Measurements from ENCODE around the gene GPR84.

Gene GPR84

DNA sequence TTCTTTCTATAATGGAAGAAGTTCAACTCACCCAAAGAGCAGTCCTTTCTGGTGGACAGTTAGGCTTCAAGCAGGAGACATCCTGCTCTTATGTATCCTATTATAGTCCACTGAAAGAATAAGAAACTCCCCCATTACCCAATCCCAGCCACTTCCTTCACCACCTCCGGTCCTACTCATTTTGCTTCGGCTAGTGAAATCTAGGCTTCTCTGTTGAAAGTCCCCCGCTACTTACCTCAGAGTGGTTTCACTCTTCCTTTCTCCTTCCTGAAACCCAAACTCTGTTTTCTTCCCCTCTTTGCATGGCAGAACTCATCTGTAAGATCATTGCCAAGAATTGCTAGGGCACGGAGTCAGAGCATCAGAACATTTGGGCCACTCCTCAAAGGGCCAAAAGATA, at the start of gene GPR84:
GPR84 (minus strand) TSS at position 74 of the 400 bp plus-strand sequence. CDS start 635 bp downstream, outside the sequence.
- peak; percentile 67 for DNase-seq

DNA sequence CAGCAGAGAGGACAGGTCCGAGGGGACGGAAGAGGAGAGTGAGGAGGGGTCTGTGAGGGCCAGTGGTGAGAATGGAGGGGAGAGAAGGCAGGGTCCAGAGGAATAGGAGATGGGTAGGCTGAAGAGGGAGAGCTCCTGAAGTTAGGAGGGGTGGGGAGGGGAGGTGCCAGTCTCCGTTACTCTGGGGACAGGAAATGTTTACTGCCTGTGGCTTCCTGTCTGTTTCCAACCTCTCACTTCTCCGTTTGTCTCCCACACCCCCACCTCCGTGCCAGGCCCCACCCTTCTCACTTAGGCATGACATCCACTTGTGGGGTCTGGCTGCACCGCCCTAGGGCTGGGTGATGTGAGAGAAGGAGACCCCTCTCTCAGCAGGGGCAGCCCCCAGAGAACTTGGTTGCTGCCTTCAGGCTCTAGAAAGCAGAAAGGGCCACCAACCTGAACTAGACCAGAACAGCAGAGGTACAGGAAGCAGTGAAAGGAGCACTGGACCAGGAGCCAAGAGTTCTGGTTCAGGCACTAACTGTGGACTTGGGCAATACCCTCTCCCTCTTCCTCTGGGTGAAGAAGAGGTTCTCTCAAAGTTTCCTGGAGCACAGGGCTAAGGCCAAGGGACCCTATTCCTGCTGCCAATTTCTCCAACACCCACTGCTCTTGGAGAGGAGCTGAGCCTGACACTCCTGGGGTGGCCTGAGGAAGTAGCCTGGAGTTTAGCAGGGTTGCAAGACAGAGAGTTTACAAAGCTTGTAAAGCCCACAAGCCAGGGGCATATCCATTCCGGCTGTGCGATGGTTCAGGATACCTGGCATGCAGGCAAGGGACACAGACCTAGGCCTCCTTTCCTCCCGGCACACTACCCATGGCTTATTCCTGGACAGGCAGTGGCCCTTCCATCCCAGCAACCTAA, 49.3 kb upstream of the GPR84 start:
- DNase-seq: peak; percentile 72

DNA sequence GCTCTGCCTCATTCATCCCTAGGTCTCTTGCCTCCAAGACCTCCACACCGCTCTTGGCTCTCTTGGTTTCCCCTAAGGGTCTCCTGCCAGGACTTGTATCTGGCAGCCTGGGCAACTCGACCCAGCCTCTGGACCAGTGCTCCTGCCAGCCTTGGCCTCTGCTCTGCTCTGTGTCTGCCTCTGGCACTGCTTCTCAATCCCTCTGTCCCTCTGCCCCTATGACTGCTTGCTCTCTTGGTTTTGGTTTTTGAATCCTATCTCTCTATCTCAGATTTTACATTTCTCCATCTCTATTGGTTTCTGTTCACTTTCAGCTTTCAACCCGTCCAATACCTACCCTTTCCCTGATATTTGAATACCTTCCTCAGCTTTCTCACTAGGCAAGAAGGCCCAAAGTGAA, 48.5 kb upstream of the GPR84 start:
- DNase-seq: no peak

DNA sequence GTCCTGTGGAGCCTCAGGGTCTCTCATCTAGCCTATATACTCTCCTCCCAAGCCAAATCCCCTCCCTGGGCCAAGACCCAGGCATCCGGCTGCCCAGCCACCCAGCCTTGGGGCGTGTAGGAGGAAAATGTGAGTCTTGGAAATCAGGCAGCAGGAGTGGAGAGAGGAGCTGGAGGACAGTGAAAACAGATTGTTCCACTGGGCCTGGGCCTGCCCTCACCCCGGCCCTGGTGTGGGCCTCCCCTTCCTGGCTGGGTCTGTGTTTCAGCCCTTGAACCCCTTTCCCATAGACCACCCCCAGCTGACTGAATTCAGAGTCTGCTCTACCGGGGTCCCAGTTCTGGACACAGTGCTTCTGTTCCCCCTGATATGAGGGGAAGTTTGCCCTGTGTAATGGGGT, 48.1 kb upstream of the GPR84 start:
- DNase-seq: no peak

DNA sequence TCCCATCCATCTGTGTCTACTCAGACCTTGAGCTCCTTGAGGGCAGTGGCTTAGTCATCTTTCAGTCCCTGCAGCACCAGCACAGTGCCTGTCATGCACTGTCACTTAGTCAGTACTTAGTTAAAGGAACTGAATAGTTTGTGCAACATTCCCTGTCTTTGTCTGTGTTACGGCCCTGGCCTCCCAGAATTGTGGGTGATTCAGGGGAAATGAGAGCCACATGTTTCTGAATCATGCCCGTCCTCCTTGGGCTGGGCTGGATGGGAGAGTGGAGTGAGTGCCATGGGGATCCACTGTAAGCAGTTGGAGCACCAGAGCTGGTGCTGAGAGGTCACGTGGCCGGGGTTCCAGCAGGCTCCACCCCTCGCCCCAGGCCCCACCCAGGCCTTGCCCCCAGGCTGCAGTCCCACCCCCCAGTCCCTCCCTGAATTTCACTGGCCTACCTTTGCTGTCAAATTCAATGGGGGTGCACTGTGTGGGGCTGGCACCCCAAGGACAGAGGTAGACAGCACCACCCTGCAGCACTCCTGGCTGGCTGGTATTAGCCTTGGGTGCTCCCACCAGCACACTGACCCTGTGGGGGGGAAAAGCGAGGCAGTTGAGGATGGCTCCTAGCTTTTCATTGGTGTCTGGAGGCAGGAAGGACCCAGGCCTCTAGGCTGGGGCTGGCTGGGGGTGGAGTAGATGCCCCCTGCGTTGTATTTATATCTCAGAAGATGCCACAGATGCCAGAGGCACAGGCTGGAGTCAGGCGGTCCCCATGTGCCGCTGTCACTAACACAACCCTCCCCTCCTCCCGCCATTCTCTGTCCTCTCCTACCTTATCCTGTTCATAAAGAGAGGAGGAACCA, 47.3 kb upstream of the GPR84 start:
- no peak for DNase-seq

DNA sequence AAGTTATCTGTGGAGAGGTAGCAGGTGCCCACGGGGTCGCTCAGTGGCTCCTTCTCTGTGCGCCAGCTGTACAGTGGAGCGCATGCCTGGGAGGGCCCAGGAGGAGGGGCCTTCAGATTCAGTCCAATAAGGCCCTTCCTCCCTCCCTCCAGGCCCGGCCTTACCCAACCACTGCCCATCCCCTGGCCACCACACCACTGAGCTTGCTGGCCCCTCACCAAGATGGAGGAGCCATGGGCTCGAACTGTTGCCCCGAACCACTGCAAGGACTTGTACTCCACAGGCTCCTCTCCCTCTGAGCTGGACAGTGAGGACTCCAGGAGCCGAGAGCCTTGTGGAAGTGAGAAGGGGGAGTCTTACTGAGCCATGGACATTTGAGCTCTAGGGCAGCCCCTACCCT, 45.0 kb upstream of the GPR84 start:
- DNase-seq: no peak

DNA sequence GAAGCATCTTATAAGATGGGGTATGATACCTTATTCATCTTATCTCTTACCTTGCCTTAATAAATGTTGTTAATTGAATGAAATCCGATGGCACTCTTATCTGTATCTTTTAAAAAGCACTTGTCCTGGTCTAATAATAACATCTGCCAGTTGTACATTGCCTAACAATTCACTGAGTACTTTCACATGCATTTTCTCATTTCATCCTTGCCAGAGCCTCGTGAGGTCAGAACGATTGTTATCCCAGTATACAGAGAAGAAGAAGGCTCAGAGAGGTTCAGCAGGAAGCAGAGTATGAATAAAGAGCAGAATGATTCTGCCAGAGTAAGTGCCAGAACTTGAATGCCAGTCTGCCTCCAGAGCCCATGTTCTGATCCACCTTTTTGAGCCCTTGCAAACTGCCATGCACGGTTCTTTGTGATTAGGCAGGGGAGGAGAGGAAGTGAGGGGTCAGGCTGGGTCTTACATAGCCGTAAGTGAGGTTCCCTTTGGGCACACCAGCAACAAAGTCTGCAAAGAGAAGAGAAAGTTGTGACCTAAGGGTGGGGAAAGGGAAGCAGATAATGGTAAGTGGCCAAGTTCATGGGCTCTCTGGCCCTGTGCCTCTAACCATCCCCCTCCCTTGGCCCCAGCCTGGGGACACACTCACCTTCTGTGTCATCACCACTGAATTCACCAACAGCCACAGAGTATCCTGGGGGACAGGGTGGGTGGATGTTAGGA, 43.1 kb upstream of the GPR84 start:
- DNase-seq: no peak

DNA sequence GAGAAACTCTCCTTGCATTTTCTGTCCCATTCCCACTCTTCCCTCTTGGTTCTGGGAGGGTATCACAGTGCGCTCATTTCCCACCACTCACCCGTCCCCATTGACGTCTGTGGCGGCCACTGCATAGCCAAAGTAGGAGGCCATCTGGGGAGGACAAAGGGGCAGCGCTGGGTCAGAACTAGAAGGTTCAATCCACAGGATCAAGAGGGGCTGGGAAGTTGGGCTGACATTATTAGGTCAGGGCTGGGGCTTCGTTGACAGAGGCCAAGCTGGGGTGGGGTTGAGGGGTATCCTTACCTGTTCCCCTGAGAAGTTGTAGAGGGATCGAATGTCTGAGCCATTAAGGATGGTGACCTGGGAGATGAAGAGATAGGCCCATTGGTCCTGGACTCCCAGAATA, 41.3 kb upstream of the GPR84 start:
- no peak for DNase-seq

DNA sequence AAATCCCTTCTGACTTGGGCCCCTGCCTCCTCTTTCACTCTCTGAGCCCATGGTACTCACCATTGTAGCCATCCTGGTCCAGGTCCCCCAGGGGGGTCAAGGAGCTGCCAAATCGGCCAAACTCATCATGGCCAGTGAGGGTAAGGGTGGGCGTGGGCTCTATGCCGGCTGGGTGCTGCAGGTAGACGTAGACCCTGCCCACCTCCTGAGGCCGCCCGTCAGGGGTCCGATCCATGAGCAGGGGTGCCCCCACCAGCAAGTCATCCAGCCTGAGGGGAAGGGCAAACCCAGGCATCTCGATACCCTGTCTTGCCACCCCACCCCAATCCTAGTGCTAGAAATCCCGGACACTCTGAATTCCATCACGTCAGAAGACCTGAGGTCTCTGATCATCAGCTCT, 40.8 kb upstream of the GPR84 start:
- no peak for DNase-seq

DNA sequence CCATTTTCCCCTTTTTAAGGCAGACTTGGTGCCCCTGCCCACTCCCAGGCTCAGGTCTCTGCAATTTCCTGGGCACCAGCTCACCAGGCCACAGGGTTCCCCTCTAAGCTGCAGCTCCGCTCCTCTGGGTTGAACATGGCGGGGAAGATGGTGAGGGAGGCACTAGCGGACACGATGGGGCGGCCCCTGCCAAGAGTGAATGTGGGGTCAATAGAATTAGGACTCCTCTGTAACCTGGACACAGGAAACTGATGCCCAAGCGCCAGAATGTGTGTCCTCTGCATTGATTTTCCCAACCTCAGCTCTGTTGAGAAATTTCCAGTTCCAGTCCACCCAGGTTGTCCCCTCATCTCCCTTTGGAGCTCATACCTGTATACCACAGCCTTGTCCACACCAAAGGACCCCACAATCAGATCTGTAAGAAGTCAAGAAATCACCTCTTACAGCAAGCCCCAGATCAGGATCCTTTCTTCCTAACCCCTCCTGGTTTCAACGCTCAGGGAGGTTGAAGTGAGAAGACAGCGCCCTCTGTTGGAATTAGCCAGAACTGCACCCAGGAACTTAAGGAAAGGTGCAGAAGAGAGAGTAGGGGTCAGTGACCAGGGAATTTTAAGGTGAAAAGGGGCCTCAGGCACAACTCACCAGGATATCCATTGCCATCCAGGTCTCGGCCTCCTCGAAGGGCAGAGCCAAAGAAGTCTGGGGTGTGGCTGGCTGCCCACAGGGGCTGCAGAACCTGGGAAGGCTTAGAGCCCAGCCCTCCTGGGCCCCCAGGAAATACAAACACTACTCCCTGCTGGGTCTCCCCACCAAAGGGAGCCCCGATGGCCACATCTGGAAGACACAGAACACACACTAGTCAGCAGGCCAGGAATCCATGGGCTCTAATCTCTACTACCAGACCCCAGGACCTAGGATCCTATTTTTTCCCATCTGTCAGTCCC, 40.0 kb upstream of the GPR84 start:
- DNase-seq: peak; percentile 70

DNA sequence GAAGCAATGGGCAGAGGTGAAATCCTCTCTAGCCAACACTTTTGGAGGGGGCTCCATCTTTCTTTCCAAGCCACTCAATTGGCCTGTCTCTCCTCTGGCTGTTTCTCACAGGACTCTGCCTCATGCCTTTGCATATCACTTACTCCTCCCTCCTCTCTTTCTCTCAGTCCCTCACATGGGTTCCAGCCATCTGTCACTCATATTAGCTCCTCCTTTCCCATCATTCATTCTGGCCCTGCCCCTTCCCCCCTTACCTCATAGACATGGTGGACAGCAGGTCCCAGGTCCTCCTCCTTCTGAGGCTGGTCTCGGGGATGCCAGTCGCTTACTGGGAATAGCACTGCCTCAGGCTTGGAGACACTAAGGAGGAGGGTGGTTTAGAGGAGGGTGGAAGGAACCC, 36.8 kb upstream of the GPR84 start:
- no peak for DNase-seq

DNA sequence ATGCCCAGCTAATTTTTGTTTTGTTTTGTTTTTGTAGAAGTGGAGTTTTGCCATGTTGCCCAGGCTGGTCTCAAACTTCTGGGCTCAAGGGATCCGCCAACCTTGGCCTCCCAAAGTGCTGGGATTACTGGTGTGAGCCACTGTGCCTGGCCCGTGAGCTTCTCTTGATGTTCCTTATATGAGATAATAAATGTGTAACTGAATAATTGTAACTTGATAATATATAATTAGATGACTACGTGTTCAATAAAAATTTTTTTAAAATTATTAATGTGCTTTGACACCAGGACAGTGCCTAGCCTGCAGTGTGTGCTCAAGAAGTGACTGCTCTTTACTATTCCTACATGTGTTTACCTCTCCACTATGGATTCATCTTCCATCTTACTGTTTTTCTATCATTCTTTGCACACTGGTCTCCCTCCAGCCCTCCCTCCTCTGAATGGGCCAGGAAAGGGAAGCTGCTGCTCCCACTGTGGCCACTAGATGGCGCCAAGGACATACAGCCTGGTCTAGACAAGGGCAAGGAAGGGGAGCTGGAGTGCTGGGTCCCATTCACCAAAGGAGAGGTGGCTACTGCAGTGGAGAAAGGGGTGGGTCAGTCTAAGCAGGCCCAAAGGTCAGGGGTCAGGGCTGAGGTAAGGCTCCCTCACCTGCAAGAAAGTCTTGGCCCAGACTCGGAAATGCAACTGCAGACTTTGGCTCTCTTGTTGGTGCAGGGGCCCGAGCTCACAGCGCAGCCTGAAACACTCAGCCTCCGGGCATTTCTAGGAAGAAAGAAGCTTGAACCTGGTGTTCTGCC, 34.9 kb upstream of the GPR84 start:
- DNase-seq: peak; percentile 80

DNA sequence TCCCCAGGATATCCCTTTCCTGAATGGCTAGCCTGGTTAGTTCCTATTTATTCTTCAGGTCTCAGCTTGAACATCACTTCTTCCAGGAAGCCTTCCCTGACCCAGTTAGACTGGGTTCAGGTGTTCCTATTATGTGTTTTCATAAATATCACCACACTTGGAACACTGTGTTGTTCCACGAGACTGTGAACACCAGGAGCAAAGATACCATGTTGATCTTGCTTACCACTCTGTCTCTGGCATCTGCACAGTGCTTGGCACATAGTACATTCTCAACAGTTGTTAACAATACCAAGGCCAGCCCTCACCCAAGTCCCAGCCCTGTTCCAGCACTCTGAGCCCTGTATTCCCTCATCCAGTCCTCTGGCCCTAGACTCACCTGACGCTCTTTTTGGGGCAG, 33.9 kb upstream of the GPR84 start:
- no peak for DNase-seq

DNA sequence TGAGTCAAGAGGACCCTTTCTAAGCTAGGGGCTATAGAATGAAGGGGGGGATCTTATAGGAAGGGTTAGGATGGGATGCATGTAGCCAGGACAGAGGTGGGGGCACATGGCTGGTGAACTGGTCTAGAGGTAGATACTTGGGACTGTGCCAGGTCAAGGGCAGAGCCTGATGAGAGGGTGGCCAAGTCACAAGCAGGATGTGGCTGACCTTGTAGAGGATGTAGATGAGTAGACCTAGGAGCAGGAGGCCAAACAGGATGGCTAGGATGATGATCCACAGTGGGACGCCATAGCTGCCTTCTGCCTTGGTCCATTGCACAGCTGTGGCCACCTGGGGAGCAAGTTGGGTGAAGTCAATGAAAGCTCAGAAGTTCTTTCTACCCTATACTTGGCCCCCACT, 32.9 kb upstream of the GPR84 start:
- no peak for DNase-seq

DNA sequence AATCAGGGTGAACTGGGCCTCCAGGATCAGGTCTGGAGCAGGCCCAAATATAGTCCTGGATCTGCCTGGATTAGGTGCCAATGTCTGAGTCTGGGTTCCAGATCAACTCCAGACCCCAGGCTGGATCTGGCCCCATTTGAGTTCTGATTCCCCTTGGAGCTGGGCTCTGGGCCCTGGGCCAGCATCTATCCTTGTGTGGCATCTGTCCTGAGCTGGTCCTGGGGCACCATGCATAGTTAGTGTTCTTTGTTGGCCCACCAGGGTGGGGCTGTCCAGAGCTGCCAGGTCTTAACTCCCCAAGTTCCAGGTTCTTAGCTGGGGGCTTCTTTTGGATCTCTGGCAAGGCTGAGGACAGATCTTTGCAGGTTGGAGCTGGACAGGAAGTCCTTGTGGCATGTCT, 31.3 kb upstream of the GPR84 start:
- DNase-seq: no peak

DNA sequence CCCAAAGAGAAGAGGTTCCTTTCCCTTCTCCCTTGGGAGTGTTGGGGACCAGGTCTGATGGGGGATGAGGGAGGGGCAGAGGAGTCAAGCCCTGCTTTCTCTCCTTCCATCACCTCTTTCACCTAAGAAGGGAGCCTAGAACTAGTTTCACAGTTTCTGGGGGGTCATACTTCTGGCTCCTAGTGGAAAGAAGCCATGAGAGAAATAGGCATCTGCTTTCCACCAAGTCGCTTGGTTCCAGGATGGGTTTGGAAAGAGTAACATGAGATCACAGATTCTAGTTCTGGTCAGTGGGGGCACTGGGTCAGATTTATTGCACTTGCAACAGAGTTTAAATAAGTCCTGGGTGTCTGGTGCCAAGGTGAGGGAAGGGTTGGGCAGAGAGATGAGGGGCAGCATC, 30.7 kb upstream of the GPR84 start:
- DNase-seq: no peak

DNA sequence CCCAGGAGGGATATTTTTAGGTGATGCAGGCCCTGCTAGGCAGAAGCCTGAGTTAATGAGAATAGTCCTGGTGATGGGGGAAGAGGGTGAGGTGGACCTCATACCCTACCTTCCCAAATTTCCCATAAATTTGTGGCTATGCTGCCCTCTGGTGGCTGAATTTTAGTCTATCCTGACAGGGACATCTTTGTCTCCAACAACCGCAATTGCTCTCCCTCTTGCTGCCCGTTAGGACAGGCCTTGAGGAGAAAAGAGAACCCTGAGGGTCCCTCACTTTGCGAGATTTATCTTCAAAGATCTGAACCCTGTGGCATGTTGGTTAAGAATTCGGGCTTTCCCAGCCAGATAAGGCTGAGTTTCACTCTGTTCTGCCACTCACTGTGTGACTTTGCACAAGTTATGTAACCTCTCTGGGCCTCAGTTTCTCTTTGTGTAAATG, 30.0 kb upstream of the GPR84 start:
- DNase-seq: peak; percentile 79

DNA sequence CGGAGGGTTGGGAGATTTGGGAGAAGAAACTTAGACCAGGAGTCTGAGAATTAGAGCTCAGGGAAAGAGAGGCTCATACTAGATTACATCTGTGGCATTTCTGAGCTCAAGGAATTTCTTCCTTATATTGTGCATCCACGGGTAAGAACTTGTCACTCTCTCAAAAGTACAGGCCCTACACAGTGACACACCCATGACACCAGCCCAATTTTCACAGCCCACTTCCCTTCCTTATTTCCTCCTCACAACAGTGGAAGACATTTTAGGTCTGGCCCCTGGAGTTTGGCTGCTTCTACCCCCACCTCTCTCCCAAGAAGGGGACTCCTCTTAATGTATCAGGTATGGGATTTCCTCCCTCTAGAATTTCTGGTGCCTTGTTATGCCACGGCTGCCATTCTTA, 29.5 kb upstream of the GPR84 start:
- DNase-seq: no peak

DNA sequence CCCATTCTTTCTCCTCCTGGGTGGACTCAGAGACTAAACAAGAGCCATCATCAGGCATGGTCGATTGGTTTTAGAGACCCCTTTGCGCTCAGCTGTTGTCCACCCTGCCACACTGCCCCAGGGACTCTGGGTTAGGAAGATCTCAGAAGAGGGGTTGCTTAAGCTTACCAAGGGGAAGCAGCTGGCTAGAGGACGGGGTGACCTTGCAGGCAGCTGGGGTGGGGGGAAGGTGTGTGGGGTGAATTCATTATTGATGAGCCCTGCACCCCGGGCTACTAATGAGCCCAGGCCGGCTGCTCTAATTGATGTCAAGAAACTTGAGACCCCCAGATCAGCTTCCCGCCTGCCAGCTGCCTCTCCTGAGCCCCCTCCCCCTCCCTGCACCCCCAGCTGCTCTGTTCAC, 28.9 kb upstream of the GPR84 start:
- DNase-seq: no peak

DNA sequence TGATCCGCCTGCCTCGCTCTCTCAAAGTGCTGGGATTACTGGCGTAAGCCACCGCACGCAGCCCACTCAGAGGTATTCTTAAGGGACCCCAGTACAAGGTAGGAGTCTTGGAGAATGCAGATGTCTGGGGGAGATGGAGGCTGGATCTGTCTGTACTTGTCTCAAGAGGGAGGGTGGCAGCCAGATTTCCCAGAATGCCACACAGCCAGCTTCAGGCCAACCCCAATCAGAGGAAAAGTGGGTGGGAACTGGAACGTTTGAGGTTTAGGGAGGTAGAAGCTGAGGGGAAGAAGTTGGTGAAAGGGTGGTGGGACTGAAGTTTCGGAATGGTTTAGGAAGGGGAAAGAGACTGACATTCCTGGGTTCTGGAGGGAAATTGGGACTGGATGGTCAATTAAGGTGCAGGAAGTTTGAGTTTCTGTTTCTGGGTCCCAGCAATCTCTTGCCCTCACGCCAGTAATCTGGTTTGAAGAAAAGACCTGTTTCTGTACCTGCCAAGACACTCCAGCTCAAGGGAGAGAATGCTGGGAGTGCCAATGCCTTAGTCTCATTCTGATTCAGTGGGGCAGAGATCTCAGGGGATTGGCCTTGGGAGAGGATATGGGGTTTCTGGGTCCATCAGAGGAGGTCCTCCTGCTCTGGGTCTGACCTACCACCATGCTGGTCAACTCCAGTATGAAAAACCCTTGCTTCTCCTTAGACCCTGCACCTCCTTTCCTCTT, 28.4 kb upstream of the GPR84 start:
- no peak for DNase-seq
